Loucy (cell line): ENCODE data around the gene WDSUB1.

Experiments used
- H2AFZ ChIP-seq: fragments of 200-600 bp; sonication (generic); 2 replicates; pipeline ENCODE4 v1.6.0; 2016; ENCODE audit warnings: antibody characterized with exemption, mild to moderate bottlenecking, low read length, moderate library complexity
- H3F3A ChIP-seq: fragments of 200-600 bp; 2 replicates; pipeline ENCODE4 v1.6.0; 2016; ENCODE audit warnings: antibody characterized with exemption, low read depth, mild to moderate bottlenecking
- H3K27me3 ChIP-seq: fragments of 200-600 bp; sonication (generic); 2 replicates; pipeline ENCODE4 v1.6.1; 2014; ENCODE audit warnings: low read length, mild to moderate bottlenecking; ENCODE audit not compliant: insufficient read depth, poor library complexity, severe bottlenecking
- H3K36me3 ChIP-seq: fragments of 200-600 bp; sonication (generic); 2 replicates; pipeline ENCODE4 v1.6.1; 2016; ENCODE audit warnings: low read length; ENCODE audit not compliant: insufficient read depth
- H3K4me1 ChIP-seq: fragments of 200-600 bp; sonication (generic); 2 replicates; pipeline ENCODE4 v1.5.1; 2014; ENCODE audit warnings: low read length, mild to moderate bottlenecking; ENCODE audit not compliant: insufficient read depth, poor library complexity, severe bottlenecking
- H3K4me2 ChIP-seq: fragments of 200-600 bp; sonication (generic); 2 replicates; pipeline ENCODE4 v1.6.0; 2014; ENCODE audit warnings: antibody characterized with exemption, low read length, low read depth, mild to moderate bottlenecking; ENCODE audit not compliant: poor library complexity, severe bottlenecking
- H3K4me3 ChIP-seq: fragments of 200-600 bp; sonication (generic); 2 replicates; pipeline ENCODE4 v1.5.1; 2014; ENCODE audit warnings: low read length, mild to moderate bottlenecking, mixed read lengths; ENCODE audit not compliant: poor library complexity, severe bottlenecking
- H3K79me2 ChIP-seq: fragments of 200-600 bp; sonication (generic); 2 replicates; pipeline ENCODE4 v1.6.1; 2014; ENCODE audit warnings: low read length; ENCODE audit not compliant: insufficient read depth
- H3K9ac ChIP-seq: fragments of 200-600 bp; sonication (generic); 2 replicates; pipeline ENCODE4 v1.6.0; 2014; ENCODE audit warnings: mild to moderate bottlenecking, low read depth, low read length, moderate library complexity; ENCODE audit not compliant: poor library complexity, severe bottlenecking
- H3K9me2 ChIP-seq: fragments of 200-600 bp; sonication (generic); replicated peaks from 2 replicates; pipeline ENCODE4 v1.6.1; 2016; ENCODE audit warnings: low read depth, low read length, mixed read lengths
- H3K9me3 ChIP-seq: fragments of 200-600 bp; sonication (generic); 2 replicates; pipeline ENCODE4 v1.6.1; 2014; ENCODE audit warnings: mild to moderate bottlenecking, antibody characterized with exemption, low read length, low read depth; ENCODE audit not compliant: insufficient read depth
- H4K20me1 ChIP-seq: fragments of 200-600 bp; sonication (generic); 2 replicates; pipeline ENCODE4 v1.6.0; 2014; ENCODE audit warnings: antibody characterized with exemption, low read length, mild to moderate bottlenecking; ENCODE audit not compliant: insufficient read depth, poor library complexity, severe bottlenecking
- EZH2phosphoT487 ChIP-seq: fragments of 200-600 bp; IDR thresholded peaks from 2 replicates; pipeline ENCODE4 v1.6.1; 2018; ENCODE audit warnings: antibody characterized with exemption, mild to moderate bottlenecking, moderate library complexity, borderline replicate concordance
- TF ChIP-seq, protein P1 (sequence below): fragments of 200-600 bp; sonication (generic); conservative IDR thresholded peaks from 2 replicates; pipeline ENCODE4 v1.5.1; 2014; ENCODE audit warnings: mild to moderate bottlenecking, antibody characterized with exemption, low read length

Gene WDSUB1

DNA sequence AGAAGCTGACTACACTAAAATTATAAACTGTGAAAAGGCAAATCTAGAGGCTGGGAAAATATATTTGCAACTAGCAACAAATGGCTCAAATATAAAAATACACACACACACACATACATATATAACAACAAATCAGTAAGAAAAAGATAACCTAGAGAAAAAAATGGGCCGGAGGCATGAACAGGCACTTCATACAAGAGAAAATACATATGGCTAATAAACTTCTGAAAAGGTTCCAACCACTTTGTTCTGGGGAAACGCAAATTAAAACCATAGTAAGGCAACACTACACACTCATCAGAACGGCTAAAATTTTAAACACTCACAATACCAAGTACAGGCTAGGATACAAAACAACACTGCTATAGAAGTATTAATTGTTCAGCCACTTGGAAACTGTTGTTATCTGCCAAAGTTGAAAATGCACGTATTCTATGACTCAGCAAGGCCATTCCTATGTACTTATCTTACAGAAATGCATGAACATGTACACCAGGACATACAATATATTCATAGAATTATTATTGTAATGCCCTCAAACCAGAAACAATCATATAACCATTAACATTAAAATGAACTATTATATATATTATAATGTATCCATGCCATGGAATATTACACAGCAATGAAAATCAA is 15.6 kb downstream of the WDSUB1 start:
- Histone ChIP-seq H3K36me3 (peaks cover 11% of the 10 kb centered on the region), H3K9me2 (no peaks in the 10 kb centered on the region), H3K79me2 (peaks cover 14% of the 10 kb centered on the region; the same call in 1 of the 2 replicates), H3K9me3 (no peaks in the 10 kb centered on the region), H3F3A (no peaks in the 10 kb centered on the region), H3K4me3 (no peak overlapping the region), H2AFZ (no peak overlapping the region), H3K27me3 (no peaks in the 10 kb centered on the region), H3K9ac (no peak overlapping the region), H4K20me1 (no peaks in the 10 kb centered on the region), H3K4me1 (peaks cover 18% of the 10 kb centered on the region), H3K4me2 (no peak overlapping the region)
- TF ChIP-seq, protein P1, sequence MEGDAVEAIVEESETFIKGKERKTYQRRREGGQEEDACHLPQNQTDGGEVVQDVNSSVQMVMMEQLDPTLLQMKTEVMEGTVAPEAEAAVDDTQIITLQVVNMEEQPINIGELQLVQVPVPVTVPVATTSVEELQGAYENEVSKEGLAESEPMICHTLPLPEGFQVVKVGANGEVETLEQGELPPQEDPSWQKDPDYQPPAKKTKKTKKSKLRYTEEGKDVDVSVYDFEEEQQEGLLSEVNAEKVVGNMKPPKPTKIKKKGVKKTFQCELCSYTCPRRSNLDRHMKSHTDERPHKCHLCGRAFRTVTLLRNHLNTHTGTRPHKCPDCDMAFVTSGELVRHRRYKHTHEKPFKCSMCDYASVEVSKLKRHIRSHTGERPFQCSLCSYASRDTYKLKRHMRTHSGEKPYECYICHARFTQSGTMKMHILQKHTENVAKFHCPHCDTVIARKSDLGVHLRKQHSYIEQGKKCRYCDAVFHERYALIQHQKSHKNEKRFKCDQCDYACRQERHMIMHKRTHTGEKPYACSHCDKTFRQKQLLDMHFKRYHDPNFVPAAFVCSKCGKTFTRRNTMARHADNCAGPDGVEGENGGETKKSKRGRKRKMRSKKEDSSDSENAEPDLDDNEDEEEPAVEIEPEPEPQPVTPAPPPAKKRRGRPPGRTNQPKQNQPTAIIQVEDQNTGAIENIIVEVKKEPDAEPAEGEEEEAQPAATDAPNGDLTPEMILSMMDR, result no peak
- TF ChIP-seq EZH2phosphoT487, result no peak

DNA sequence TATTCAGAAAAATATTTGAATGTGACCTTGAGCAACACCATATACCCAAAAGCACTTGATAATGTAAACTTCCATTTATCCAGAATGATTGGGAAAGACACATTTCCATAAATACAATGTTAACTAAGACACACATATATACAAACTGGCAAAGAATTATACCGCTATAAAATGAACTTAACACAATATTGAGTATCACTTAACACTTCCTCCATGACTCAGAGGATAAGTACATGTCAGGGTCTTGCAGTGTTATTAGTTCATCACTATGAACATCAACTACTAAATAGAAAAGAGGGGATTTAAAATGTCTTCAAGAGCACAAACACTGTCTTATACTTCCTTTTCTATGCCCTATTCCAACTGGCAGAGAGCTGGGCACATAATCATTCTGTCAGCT is 18.6 kb downstream of the WDSUB1 start:
- Histone ChIP-seq H3K4me1 (peaks cover 15% of the 10 kb centered on the region), H2AFZ (no peak overlapping the region), H4K20me1 (no peaks in the 10 kb centered on the region), H3F3A (no peaks in the 10 kb centered on the region), H3K4me3 (no peak overlapping the region), H3K9ac (no peak overlapping the region), H3K9me3 (no peaks in the 10 kb centered on the region), H3K27me3 (no peaks in the 10 kb centered on the region), H3K9me2 (no peaks in the 10 kb centered on the region), H3K4me2 (no peak overlapping the region), H3K36me3 (peaks cover 11% of the 10 kb centered on the region), H3K79me2 (peaks cover 4% of the 10 kb centered on the region)
- TF ChIP-seq, protein P1, result no peak
- no peak for TF ChIP-seq EZH2phosphoT487

DNA sequence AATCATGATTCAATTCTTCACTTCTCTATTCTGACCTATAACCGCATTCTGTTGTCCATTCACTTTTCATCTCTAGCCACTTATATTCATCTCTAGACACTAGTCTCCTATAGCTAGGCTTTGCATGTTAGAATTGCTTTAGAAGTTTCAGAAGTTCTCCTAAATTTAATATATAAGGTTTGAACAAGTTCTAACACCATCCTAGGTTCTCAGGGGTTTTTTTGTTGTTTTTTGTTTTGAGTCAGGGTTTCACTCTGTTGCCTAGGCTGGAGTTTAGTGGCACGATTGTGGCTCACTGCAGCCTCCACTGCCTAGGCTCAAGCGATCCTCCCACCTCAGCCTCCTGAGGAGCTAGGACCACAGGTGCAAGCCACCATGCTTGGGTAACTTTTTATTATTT is 19.9 kb downstream of the WDSUB1 start:
- Histone ChIP-seq H3K4me3 (no peak overlapping the region), H3K4me1 (peaks cover 12% of the 10 kb centered on the region), H4K20me1 (no peaks in the 10 kb centered on the region), H3K27me3 (no peaks in the 10 kb centered on the region), H3K9ac (no peak overlapping the region), H3K9me3 (no peaks in the 10 kb centered on the region), H2AFZ (no peak overlapping the region), H3K4me2 (no peak overlapping the region), H3F3A (no peaks in the 10 kb centered on the region), H3K9me2 (no peaks in the 10 kb centered on the region), H3K79me2 (peaks cover 4% of the 10 kb centered on the region), H3K36me3 (peaks cover 11% of the 10 kb centered on the region)
- TF ChIP-seq, protein P1, result no peak
- no peak for TF ChIP-seq EZH2phosphoT487
